ENCODE results near the gene ANGEL2. TPM values are rescaled to one million over a fixed set of nuclear protein-coding genes. Genes with fewer than 3 reads are reported as not detected.

The ANGEL2 gene
- total RNA-seq, 4 donors from 2014 or later = 37.1 to 79.9 (median 59.4) TPM

DNA sequence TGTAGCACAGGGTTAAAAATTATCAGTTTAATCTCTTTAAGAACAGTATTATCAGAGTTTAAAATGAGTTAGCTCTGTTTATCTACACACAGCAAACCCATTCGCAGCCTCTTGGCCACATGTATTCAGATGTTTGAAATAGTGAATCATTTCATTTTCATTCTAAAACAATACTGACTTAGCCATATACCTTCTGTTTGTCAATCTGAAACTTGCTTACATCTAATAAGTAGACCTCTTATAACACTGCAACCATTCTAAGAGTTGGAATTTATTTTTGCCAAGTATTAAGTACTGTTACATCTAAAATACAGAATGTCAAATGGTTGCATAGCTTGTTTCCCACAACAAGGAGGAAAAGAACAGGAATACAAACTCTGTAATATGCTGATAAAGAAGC, 25.4 kb downstream of the ANGEL2 start:
- intact Hi-C loops (cut with DNase I; ENCODE audit: low total_unique reads) = no loop called here
- no peak for DNase-seq

DNA sequence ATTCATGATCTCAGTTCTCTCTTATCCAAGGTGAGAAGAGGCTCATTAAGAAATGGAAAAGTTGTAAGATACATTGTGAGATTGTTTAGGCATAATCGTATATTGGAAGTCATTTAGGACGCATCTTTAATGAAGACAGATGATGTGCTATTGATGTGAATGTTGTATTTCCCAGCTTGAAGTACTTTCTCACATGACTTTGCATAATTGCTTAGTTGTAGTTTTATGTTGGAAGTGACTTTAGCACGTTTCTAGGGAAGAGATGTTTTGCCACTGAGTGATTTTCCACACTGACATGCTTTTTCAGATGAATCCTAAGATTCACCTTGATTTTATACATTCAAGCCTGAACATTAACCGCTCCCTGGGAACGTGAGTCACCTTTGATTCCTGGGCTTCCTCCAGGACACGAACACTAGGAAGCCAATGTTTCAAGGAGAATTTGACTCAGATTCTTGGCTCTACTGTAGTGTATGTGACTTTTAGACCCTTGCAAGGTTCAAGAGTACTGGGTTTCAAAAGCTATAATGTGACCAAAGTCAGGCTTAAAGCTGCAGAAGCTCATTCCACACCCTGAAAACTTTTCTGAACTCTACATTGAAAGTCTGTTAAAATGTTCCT, 27.9 kb downstream of the ANGEL2 start:
- no peak overlapping the region for H3K4me3 ChIP-seq
- no peaks in the 10 kb centered on the region for H3K9me3 ChIP-seq
- no peaks in the 10 kb centered on the region for H3K36me3 ChIP-seq
- no peak for DNase-seq
- intact Hi-C loops (cut with DNase I; ENCODE audit: low total_unique reads) = no loop called here
- TF ChIP-seq, protein P1, sequence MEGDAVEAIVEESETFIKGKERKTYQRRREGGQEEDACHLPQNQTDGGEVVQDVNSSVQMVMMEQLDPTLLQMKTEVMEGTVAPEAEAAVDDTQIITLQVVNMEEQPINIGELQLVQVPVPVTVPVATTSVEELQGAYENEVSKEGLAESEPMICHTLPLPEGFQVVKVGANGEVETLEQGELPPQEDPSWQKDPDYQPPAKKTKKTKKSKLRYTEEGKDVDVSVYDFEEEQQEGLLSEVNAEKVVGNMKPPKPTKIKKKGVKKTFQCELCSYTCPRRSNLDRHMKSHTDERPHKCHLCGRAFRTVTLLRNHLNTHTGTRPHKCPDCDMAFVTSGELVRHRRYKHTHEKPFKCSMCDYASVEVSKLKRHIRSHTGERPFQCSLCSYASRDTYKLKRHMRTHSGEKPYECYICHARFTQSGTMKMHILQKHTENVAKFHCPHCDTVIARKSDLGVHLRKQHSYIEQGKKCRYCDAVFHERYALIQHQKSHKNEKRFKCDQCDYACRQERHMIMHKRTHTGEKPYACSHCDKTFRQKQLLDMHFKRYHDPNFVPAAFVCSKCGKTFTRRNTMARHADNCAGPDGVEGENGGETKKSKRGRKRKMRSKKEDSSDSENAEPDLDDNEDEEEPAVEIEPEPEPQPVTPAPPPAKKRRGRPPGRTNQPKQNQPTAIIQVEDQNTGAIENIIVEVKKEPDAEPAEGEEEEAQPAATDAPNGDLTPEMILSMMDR (IDR thresholded peaks at IDR 0.05) = no peak
- TF ChIP-seq POLR2A (IDR thresholded peaks at IDR 0.05) = no peak
- no peaks in the 10 kb centered on the region for H3K27me3 ChIP-seq
- H3K4me1 ChIP-seq = no peaks in the 10 kb centered on the region
- no peak overlapping the region for H3K27ac ChIP-seq

More for the DNA sequence above, 25.4 kb downstream of the ANGEL2 start:
- no peaks in the 10 kb centered on the region for H3K36me3 ChIP-seq
- no peaks in the 10 kb centered on the region for H3K27me3 ChIP-seq
- H3K4me3 ChIP-seq = no peak overlapping the region
- TF ChIP-seq, protein P1 (IDR thresholded peaks at IDR 0.05) = no peak
- TF ChIP-seq POLR2A (IDR thresholded peaks at IDR 0.05) = no peak
- no peak overlapping the region for H3K27ac ChIP-seq
- no peaks in the 10 kb centered on the region for H3K4me1 ChIP-seq
- no peaks in the 10 kb centered on the region for H3K9me3 ChIP-seq

GRCh38 chr1:212986551-212986950, 29.1 kb downstream of the ANGEL2 start:
- Histone ChIP-seq H3K4me1 (no peaks in the 10 kb centered on the region), H3K4me3 (no peak overlapping the region), H3K27me3 (no peaks in the 10 kb centered on the region), H3K27ac (no peak overlapping the region), H3K9me3 (no peaks in the 10 kb centered on the region), H3K36me3 (no peaks in the 10 kb centered on the region)
- TF ChIP-seq POLR2A (IDR thresholded peaks at IDR 0.05) = no peak
- TF ChIP-seq, protein P1 (IDR thresholded peaks at IDR 0.05) = no peak
- DNase-seq = no peak
- intact Hi-C loops (cut with DNase I; ENCODE audit: low total_unique reads) = no loop called here

DNA sequence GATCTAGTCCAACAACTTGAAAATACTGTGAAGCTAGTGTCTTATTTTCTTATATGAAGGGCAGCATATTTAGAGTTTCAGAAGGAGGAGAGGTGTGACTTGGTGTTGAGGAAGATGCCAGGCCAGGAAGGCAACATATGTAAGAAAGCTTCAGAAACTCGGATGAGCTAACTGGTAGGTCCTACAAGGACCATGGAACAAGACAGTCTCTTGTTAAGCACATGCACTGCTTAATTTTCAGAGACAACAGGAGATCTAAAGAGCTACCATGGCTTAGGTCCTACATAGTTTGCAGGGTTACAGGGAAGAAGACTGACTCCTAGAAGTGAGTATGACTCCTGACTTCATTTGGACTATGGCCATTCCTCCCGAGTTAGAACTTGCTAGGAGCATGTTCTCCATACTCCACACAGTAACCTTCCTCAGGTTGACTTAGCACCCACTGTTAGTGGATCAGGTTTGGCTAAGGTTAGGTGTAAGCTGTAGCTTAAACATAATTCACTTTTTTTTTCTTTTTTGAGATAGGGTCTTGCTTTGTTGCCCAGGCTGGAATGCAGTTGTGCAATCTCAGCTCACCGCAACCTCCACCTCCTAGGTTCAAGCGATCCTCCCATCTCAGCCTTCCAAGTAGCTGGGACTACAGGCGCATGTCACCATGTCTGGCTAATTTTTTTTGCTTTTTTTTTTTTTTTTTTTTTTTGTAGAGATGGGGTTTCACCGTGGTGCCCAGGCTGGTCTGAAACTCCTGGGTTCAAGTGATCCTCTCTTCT, 31.0 kb downstream of the ANGEL2 start:
- Histone ChIP-seq H3K27ac (no peak overlapping the region), H3K4me1 (peaks cover 0 to 7% of the 10 kb centered on the region in 2 donors), H3K27me3 (no peaks in the 10 kb centered on the region), H3K9me3 (no peaks in the 10 kb centered on the region), H3K4me3 (no peak overlapping the region), H3K36me3 (no peaks in the 10 kb centered on the region)
- no peak for DNase-seq
- TF ChIP-seq, protein P1 (IDR thresholded peaks at IDR 0.05) = no peak
- no peak for TF ChIP-seq POLR2A (IDR thresholded peaks at IDR 0.05)
- intact Hi-C loops (cut with DNase I; ENCODE audit: low total_unique reads) = no loop called here

- peaks cover 0 to 7% of the 10 kb centered on the region in 2 donors for H3K4me1 ChIP-seq
- no peak for DNase-seq
- intact Hi-C loops (cut with DNase I; ENCODE audit: low total_unique reads) = no loop called here
- H3K4me3 ChIP-seq = no peak overlapping the region
- no peak for TF ChIP-seq POLR2A (IDR thresholded peaks at IDR 0.05)
- TF ChIP-seq, protein P1 (IDR thresholded peaks at IDR 0.05) = no peak
- H3K9me3 ChIP-seq = no peaks in the 10 kb centered on the region
- no peak overlapping the region for H3K27ac ChIP-seq
- H3K27me3 ChIP-seq = no peaks in the 10 kb centered on the region
- H3K36me3 ChIP-seq = no peaks in the 10 kb centered on the region
Observed at GRCh38 chr1:212983482-212983881, 32.2 kb downstream of the ANGEL2 start.

Data from uterus (tissue), 4 donors.